ENCODE data around the gene C14orf119. TPM values are rescaled to one million over a fixed set of nuclear protein-coding genes. Genes with fewer than 3 reads are reported as not detected.

Gene C14orf119
- polyA plus RNA-seq, 3 donors from 2014 or later: 85.2 to 184 (median 135) TPM

GRCh38 chr14:23124337-23124954 is 29.1 kb downstream of the C14orf119 start:
- Mint-ChIP-seq H3K36me3 (no peaks in the 10 kb centered on the region), H3K4me1 (peaks cover 10 to 12% of the 10 kb centered on the region in 2 donors)

DNA sequence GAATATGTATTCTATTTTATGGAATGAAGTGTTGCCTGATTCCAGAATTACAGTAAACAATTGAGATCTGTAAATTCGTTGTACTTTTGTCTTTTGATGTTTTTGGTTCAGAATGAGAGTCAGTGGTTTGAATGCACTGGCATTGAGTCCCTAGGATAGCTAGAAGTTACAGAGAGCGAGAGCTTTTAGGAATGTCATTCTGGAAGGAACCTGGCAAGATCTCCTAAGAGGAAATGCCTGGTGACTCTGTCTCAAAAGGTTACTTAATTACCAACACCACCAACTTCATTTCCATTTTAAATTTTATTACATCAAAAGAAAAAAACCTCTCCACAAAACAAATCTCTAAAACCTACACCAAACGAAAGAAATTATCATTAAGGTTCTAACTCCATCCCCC is 29.7 kb downstream of the C14orf119 start:
- no peak overlapping the region for H3K27ac Mint-ChIP-seq
- peaks cover 0 to 5% (median 4%) of the 10 kb centered on the region in 3 donors for H3K27me3 Mint-ChIP-seq (ENCODE audit: low read depth in 3 of 3)
- peaks cover 10 to 12% of the 10 kb centered on the region in 2 donors for H3K4me1 Mint-ChIP-seq
- DNase-seq: no peak
- H3K4me3 Mint-ChIP-seq: no peak overlapping the region
- no peaks in the 10 kb centered on the region for H3K36me3 Mint-ChIP-seq
- H3K9me3 Mint-ChIP-seq: no peaks in the 10 kb centered on the region

More at GRCh38 chr14:23124337-23124954, 29.1 kb downstream of the C14orf119 start:
- no peak for DNase-seq
- Mint-ChIP-seq H3K27ac (no peak overlapping the region), H3K27me3 (ENCODE audit: low read depth in 3 of 3) (peaks cover 0 to 5% (median 4%) of the 10 kb centered on the region in 3 donors), H3K9me3 (no peaks in the 10 kb centered on the region), H3K4me3 (no peak overlapping the region)

GRCh38 chr14:23125933-23126524 is 30.7 kb downstream of the C14orf119 start:
- H3K4me1 Mint-ChIP-seq: peaks cover 5 to 7% of the 10 kb centered on the region in 2 donors
- H3K4me3 Mint-ChIP-seq: no peak overlapping the region
- H3K9me3 Mint-ChIP-seq: no peaks in the 10 kb centered on the region
- H3K36me3 Mint-ChIP-seq: no peaks in the 10 kb centered on the region
- DNase-seq: no peak
- H3K27ac Mint-ChIP-seq: no peak overlapping the region
- peaks cover 0 to 8% (median 8%) of the 10 kb centered on the region in 3 donors for H3K27me3 Mint-ChIP-seq (ENCODE audit: low read depth in 3 of 3)

DNA sequence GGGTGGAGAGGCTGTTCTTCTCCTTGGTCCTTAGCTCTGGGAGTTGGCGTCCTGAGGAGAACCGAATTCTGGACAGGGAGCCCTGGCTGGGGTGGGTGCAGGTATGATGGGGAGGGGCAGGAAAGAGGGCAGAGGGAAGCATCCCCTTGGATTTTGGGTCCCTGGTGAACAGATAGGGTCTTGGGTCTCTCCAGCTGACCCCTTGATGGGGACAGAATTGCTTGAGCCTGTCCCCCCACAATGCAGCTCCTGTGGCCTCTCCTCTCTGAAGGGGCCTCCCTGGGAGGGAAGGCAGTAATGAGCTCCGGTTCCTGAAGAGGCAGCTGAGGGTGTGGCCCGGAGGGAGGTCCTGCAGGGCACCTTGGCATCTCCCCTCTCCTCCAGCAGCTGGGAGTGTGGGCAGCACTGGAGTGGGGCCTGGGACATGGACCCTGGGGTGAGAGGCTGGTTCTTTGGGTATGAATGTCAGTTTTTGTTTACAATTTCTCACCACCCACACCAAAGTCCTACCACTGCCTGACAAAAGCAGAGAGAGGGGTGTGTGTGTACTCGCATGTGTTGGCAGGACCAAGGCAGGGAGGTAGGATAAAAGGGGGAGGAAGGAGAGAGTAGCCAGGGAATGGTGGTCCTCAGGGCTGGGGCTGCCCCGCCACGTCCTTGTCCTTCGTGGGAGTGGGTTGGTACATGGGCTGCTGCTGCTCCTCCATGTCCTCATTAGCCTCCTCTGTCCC is 31.4 kb downstream of the C14orf119 start:
- DNase-seq: no peak
- Mint-ChIP-seq H3K4me3 (no peak overlapping the region), H3K27ac (no peak overlapping the region), H3K4me1 (no peaks in the 10 kb centered on the region), H3K36me3 (no peaks in the 10 kb centered on the region), H3K9me3 (no peaks in the 10 kb centered on the region), H3K27me3 (ENCODE audit: low read depth in 3 of 3) (peaks cover 0 to 8% (median 8%) of the 10 kb centered on the region in 3 donors)

DNA sequence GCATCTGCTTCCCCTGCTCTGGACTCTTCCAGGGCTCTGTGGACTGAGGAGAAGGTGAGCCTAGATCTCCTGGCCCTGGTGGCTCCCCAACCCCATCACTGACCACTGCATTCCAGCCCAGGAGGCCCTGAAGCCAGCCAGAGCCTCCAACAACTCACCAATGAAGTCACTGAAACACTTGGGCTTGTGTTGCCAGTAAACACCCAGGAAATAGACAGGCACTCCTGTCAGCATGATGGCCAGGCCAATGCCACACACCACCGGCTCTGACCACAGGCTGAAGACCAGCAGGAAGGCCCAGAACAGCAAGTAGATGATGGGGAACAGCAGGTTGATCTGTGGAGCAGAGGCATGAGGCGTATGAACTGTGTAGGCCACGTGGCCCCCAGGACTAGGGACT is 32.6 kb downstream of the C14orf119 start:
- Mint-ChIP-seq H3K27ac (no peak overlapping the region), H3K4me1 (no peaks in the 10 kb centered on the region), H3K4me3 (no peak overlapping the region), H3K27me3 (ENCODE audit: low read depth in 3 of 3) (peaks cover 0 to 8% (median 8%) of the 10 kb centered on the region in 3 donors), H3K36me3 (no peaks in the 10 kb centered on the region), H3K9me3 (no peaks in the 10 kb centered on the region)
- no peak for DNase-seq

DNA sequence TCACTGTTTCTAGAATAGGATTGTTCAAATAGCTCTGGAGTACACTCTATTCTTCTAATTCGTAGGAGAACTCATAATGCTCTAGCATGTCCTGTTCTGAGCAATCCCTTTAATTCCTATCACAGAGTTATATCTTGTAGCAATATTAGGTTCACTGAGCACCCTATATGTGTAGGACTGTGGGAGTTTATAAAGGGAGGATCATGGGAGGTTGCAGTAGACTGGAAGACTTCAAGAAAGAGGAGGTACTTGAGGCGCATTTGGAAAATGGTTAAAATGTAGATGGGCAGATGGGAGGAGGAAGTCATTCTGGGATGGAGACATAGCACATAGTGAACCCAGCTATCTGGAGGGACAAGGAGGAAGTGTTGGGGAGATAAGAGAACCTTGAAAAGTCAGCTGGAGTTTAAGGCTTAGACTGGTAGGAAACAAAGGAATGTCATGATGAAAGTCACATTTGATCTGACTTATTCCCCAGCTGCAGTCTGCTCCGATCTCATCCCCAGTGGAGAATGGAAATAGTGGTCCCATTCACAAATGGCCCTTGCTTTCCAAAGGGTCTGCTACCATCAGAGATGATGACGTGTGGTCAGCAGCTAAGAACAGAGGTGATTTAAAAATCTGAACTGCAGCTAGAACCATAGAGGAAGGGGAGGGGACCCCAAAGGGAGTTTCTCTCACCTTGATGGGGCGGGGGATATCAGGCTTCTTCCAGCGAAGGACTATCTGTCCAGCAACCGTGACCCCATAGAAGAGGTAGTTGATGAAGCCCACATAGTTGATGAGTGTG is 33.9 kb downstream of the C14orf119 start:
- Mint-ChIP-seq H3K4me1 (no peaks in the 10 kb centered on the region), H3K27ac (no peak overlapping the region), H3K27me3 (ENCODE audit: low read depth in 3 of 3) (peaks cover 0 to 8% (median 8%) of the 10 kb centered on the region in 3 donors), H3K36me3 (no peaks in the 10 kb centered on the region), H3K4me3 (no peak overlapping the region), H3K9me3 (no peaks in the 10 kb centered on the region)
- no peak for DNase-seq

DNA sequence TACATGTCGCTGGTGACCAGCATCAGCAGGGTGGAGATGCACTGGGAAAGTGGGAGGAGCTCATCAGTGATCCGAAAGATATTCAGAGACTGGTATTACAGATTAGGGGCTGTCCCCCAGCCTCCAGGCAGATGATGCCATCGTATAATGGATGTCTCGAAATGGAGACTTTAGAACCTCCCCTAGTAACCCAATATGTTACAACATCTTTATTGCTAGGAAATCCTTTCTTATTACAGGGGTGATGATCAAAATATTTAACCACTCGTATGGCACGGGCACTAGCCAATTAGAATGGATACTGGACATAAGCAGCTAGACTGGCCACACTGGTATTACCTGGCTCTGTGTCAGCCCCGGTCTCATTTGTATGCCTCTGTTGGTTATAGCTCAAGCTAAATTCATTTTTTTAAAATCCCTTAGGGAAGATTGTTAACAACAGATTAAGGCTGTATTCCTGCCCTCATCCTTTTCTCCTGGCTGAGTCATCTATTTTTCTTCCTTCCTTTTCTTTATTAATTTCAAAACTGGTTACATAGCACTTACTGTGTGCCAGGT is 34.5 kb downstream of the C14orf119 start:
- no peak overlapping the region for H3K27ac Mint-ChIP-seq
- no peaks in the 10 kb centered on the region for H3K4me1 Mint-ChIP-seq
- no peak for DNase-seq
- no peaks in the 10 kb centered on the region for H3K9me3 Mint-ChIP-seq
- no peaks in the 10 kb centered on the region for H3K36me3 Mint-ChIP-seq
- no peak overlapping the region for H3K4me3 Mint-ChIP-seq
- H3K27me3 Mint-ChIP-seq (ENCODE audit: low read depth in 3 of 3): peaks cover 0 to 8% (median 8%) of the 10 kb centered on the region in 3 donors

GRCh38 chr14:23130871-23131270 is 35.6 kb downstream of the C14orf119 start:
- Mint-ChIP-seq H3K27me3 (ENCODE audit: low read depth in 3 of 3) (peaks cover 0 to 8% (median 8%) of the 10 kb centered on the region in 3 donors), H3K27ac (no peak overlapping the region), H3K4me1 (no peaks in the 10 kb centered on the region), H3K4me3 (no peak overlapping the region), H3K36me3 (no peaks in the 10 kb centered on the region), H3K9me3 (no peaks in the 10 kb centered on the region)
- no peak for DNase-seq

GRCh38 chr14:23131482-23131881 is 36.2 kb downstream of the C14orf119 start:
- Mint-ChIP-seq H3K9me3 (no peaks in the 10 kb centered on the region), H3K4me3 (no peak overlapping the region), H3K4me1 (no peaks in the 10 kb centered on the region), H3K27ac (no peak overlapping the region), H3K36me3 (no peaks in the 10 kb centered on the region), H3K27me3 (ENCODE audit: low read depth in 3 of 3) (peaks cover 0 to 8% (median 8%) of the 10 kb centered on the region in 3 donors)
- no peak for DNase-seq

DNA sequence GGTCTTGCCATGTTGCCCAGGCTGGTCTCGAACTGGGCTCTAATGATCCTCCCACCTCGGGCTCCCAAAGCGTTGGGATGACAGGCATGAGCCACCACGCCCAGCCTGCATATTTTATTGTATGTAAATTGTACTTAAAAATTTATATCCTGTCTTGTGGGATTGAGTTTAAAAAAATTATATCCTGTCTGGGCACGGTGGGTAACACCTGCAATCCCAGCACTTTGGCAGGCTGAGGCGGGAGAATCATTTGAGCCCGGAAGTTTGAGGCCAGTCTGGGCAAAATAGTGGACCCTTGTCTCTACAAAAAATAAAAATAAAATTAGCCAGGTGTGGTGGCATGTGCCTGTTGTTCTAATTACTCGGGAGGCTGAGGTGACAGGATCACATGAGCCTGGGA is 37.7 kb downstream of the C14orf119 start:
- Mint-ChIP-seq H3K9me3 (no peaks in the 10 kb centered on the region), H3K36me3 (no peaks in the 10 kb centered on the region), H3K4me1 (no peaks in the 10 kb centered on the region), H3K4me3 (no peak overlapping the region), H3K27me3 (ENCODE audit: low read depth in 3 of 3) (peaks cover 0 to 8% (median 7%) of the 10 kb centered on the region in 3 donors), H3K27ac (no peak overlapping the region)
- DNase-seq: no peak

DNA sequence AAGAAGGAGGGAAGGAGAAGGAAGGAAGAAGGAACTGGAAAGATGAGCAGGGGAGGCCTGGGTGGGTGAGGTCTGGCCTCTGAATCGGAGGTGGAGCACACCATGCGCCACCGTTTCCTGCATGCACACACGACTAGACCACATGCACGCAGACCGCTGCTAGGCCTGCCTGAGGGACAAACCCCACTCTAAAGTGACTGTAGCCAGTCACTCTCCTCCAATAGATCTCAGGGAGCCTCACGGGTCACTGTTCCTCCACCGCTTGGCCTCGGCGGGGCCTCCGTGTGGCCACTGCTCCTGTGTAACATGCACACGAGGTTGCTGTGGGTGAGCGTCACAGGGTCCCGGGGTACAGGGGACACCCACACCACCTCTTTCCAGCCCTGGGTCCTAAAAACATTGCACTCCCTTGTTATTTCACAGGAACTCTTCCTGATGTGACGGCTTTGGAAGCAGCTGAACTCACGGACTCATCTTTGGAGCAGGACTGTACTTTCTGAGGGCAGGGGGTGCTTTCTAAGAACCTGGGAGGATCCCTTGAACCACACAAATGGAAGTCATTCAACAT is 41.3 kb downstream of the C14orf119 start:
- DNase-seq: no peak
- no peak overlapping the region for H3K27ac Mint-ChIP-seq
- H3K4me1 Mint-ChIP-seq: no peaks in the 10 kb centered on the region

DNA sequence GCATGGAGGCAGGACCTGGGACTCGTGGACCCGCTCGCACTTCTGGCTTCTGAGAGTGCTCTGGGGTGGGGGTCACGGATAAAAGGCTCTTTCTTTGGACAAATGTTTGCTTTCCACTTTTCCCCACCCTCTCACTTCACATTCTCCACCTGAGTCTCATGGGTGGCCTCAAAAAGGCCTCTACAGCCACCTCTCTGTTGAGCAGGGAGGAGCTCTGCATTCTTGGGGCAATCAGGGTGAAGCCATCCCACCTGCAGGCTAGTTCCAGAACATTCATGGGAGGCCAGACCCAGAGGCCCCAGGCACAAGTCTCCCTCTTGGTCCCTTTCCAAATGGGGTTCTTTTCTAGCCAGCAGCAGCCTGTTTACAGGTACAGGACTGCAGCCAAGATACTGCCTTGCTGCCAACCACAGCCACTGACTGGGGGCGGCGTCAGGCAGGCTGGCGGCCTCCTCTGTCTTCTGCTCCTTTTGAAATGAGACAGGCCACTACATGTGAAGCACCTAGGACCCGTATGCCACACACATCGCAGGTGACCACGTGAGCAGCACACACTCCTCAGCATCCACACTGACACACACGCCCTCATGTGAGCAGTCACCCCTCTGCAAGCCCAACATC is 42.0 kb downstream of the C14orf119 start:
- Mint-ChIP-seq H3K27me3 (ENCODE audit: low read depth in 3 of 3) (peaks cover 0 to 1% (median 1%) of the 10 kb centered on the region in 3 donors), H3K4me3 (no peak overlapping the region), H3K9me3 (no peaks in the 10 kb centered on the region), H3K36me3 (no peaks in the 10 kb centered on the region), H3K27ac (no peak overlapping the region), H3K4me1 (no peaks in the 10 kb centered on the region)
- DNase-seq: no peak

More for the DNA sequence above, 41.3 kb downstream of the C14orf119 start:
- Mint-ChIP-seq H3K27me3 (ENCODE audit: low read depth in 3 of 3) (peaks cover 0 to 1% (median 1%) of the 10 kb centered on the region in 3 donors), H3K4me3 (no peak overlapping the region), H3K9me3 (no peaks in the 10 kb centered on the region), H3K36me3 (no peaks in the 10 kb centered on the region)
